Left forelimb (tissue), 1 donor: ENCODE results near the gene JAKMIP1.
"Not testable (repeated sequence)": the region's sequence is repeated elsewhere in the genome, so short reads cannot be mapped to it uniquely, and the experiment has no call there.

ENCODE experiments used
- DNase-seq: peaks from one replicate; pipeline ENCODE4 v3.0.0-alpha.2; 2018; ENCODE audit warnings: low spot score

The JAKMIP1 gene

GRCh38 chr4:6013564-6013963, 186.8 kb downstream of the JAKMIP1 start:
- no peak for DNase-seq

- no peak for DNase-seq
Observed at GRCh38 chr4:6012200-6012599, 188.1 kb downstream of the JAKMIP1 start.

GRCh38 chr4:6011686-6012085, 188.7 kb downstream of the JAKMIP1 start:
- DNase-seq: no peak

GRCh38 chr4:6011271-6011671, 189.1 kb downstream of the JAKMIP1 start:
- DNase-seq: no peak

- DNase-seq: no peak
Observed at GRCh38 chr4:6010789-6011188, 189.6 kb downstream of the JAKMIP1 start.

- DNase-seq: no peak
Observed at GRCh38 chr4:6009452-6009851, 190.9 kb downstream of the JAKMIP1 start.

- DNase-seq: no peak
Observed at GRCh38 chr4:6008766-6009385, 191.5 kb downstream of the JAKMIP1 start.

GRCh38 chr4:6008092-6008551, 192.2 kb downstream of the JAKMIP1 start:
- no peak for DNase-seq

GRCh38 chr4:6005175-6005574, 195.2 kb downstream of the JAKMIP1 start:
- peak; percentile 38 for DNase-seq

GRCh38 chr4:6003485-6003884, 196.9 kb downstream of the JAKMIP1 start:
- not testable (repeated sequence) for DNase-seq

- peak; percentile 9 for DNase-seq
Observed at GRCh38 chr4:6002926-6003325, 197.4 kb downstream of the JAKMIP1 start.

- DNase-seq: no peak
Observed at GRCh38 chr4:6002492-6002833, 197.9 kb downstream of the JAKMIP1 start.

GRCh38 chr4:6001680-6002491, 198.5 kb downstream of the JAKMIP1 start:
- peak; percentile 28 for DNase-seq

- no peak for DNase-seq
Observed at GRCh38 chr4:5999830-6000365, 200.5 kb downstream of the JAKMIP1 start.

- no peak for DNase-seq
Observed at GRCh38 chr4:5999356-5999755, 201.0 kb downstream of the JAKMIP1 start.

- DNase-seq: no peak
Observed at GRCh38 chr4:5998333-5998936, 201.9 kb downstream of the JAKMIP1 start.

GRCh38 chr4:5996641-5997040, 203.7 kb downstream of the JAKMIP1 start:
- DNase-seq: peak; percentile 49

- DNase-seq: no peak
Observed at GRCh38 chr4:5995901-5996623, 204.3 kb downstream of the JAKMIP1 start.

- no peak for DNase-seq
Observed at GRCh38 chr4:5993876-5994811, 206.2 kb downstream of the JAKMIP1 start.

GRCh38 chr4:5993346-5993745, 207.0 kb downstream of the JAKMIP1 start:
- peak; percentile 23 for DNase-seq

- DNase-seq: peak; percentile 58
Observed at GRCh38 chr4:5992828-5993321, 207.5 kb downstream of the JAKMIP1 start.
